Caco-2 (cell line): ENCODE data around the gene HRK. TPM values are rescaled to one million over a fixed set of nuclear protein-coding genes. Genes with fewer than 3 reads are reported as not detected.

Experiments used
- BruUV-seq: library from RNA; stranded (reverse); fragments of 400-500 nt; replicated peaks from 2 replicates; lab custom pipeline; 2021; lab: Mats Ljungman, UMichigan
- CTCF ChIA-PET: fragments of 300-600 bp; sonication (Branson Sonifier 250); formaldehyde crosslinking; loops from one replicate; lab custom pipeline; 2022; ENCODE audit warnings: antibody characterized with exemption; lab: Charles Lee
- POLR2A ChIA-PET: fragments of 300-600 bp; sonication (Branson Sonifier 250); formaldehyde crosslinking; loops from one replicate; lab custom pipeline; 2022; ENCODE audit warnings: antibody characterized with exemption; lab: Charles Lee
- DNase-seq, 2 experiments: peaks; one replicate each; pipeline versions ENCODE4 v3.0.0 to v3.0.0-alpha.2; 2020 to 2022
- H3K27me3 ChIP-seq: replicated peaks from 2 replicates; pipeline ENCODE4 v1.6.0; 2011; ENCODE audit warnings: low read length; ENCODE audit not compliant: control insufficient read depth, insufficient read depth
- H3K36me3 ChIP-seq: 2 replicates; pipeline ENCODE4 v1.5.1; 2011; ENCODE audit warnings: low read length; ENCODE audit not compliant: control insufficient read depth, insufficient read depth
- H3K4me1 ChIP-seq: fragments of 250-450 bp; sonication (Bioruptor Pico); 2 replicates; pipeline ENCODE4 v1.5.1; 2020; ENCODE audit warnings: mild to moderate bottlenecking
- H3K4me3 ChIP-seq: 2 replicates; pipeline ENCODE4 v1.5.1; 2011; ENCODE audit warnings: low read depth, mild to moderate bottlenecking, control low read depth, low read length
- H3K9me3 ChIP-seq: fragments of 250-450 bp; sonication (Bioruptor Pico); 2 replicates; pipeline ENCODE4 v1.5.1; 2020; ENCODE audit warnings: mild to moderate bottlenecking, moderate library complexity
- H3K27ac Mint-ChIP-seq: one replicate; pipeline ENCODE4 v1.8.0; 2022; ENCODE audit warnings: mixed read lengths; ENCODE audit not compliant: unreplicated experiment
- H3K27me3 Mint-ChIP-seq: one replicate; pipeline ENCODE4 v1.8.0; 2022; ENCODE audit warnings: mixed read lengths; ENCODE audit not compliant: insufficient read depth, unreplicated experiment
- H3K36me3 Mint-ChIP-seq: one replicate; pipeline ENCODE4 v1.8.0; 2022; ENCODE audit warnings: mild to moderate bottlenecking, mixed read lengths; ENCODE audit not compliant: insufficient read depth, unreplicated experiment
- H3K4me1 Mint-ChIP-seq: one replicate; pipeline ENCODE4 v1.8.0; 2022; ENCODE audit warnings: low read depth, mixed read lengths; ENCODE audit not compliant: unreplicated experiment
- H3K4me3 Mint-ChIP-seq: one replicate; pipeline ENCODE4 v1.8.0; 2022; ENCODE audit warnings: mild to moderate bottlenecking, moderate library complexity, mixed read lengths; ENCODE audit not compliant: unreplicated experiment
- H3K9me3 Mint-ChIP-seq: one replicate; pipeline ENCODE4 v1.8.0; 2022; ENCODE audit warnings: mixed read lengths; ENCODE audit not compliant: unreplicated experiment
- CTCF ChIP-seq, 2 experiments: fragments of 200-600 bp in 1 of 2; IDR thresholded peaks; 1 replicate in 1 of 2; 2 replicates in 1 of 2; pipeline versions ENCODE4 v1.5.1 to v1.8.0; 2011 to 2022; ENCODE audit warnings: antibody characterized with exemption in 1 of 2, control low read depth in 1 of 2, inconsistent platforms in 1 of 2, low read depth in 1 of 2, low read length in 1 of 2, mild to moderate bottlenecking in 1 of 2, moderate library complexity in 1 of 2; ENCODE audit not compliant: insufficient read depth in 1 of 2, severe bottlenecking in 1 of 2, unreplicated experiment in 1 of 2
- intact Hi-C: fragments of 100-400 bp; cut with micrococcal nuclease; formaldehyde crosslinking; loops from one replicate; pipeline ENCODE4 v1.10.0; 2022; ENCODE audit not compliant: unreplicated experiment
- total RNA-seq: library from RNA; stranded (reverse); gene quantifications from 2 replicates; pipeline ENCODE4 v1.2.3, GENCODE V29; 2022

The HRK gene
- total RNA-seq, 1 experiment from 2014 or later: 0.61 TPM

GRCh38 chr12:116887244-116887643, 6.0 kb upstream of the HRK start:
- Mint-ChIP-seq H3K9me3 (no peaks in the 10 kb centered on the region), H3K4me1 (no peaks in the 10 kb centered on the region), H3K27ac (no peak overlapping the region), H3K27me3 (peaks cover 11% of the 10 kb centered on the region), H3K36me3 (no peaks in the 10 kb centered on the region), H3K4me3 (no peak overlapping the region)
- no TSS peak for BruUV-seq
- Histone ChIP-seq H3K4me3 (no peak overlapping the region), H3K4me1 (no peaks in the 10 kb centered on the region), H3K36me3 (no peaks in the 10 kb centered on the region), H3K9me3 (no peaks in the 10 kb centered on the region), H3K27me3 (peaks cover 2% of the 10 kb centered on the region; the same call in 1 of the 2 replicates)
- TF ChIP-seq CTCF (IDR thresholded peaks at IDR 0.05; ENCODE audit: insufficient read depth in 1 of 2, low read depth in 1 of 2, low read length in 1 of 2, severe bottlenecking in 1 of 2, unreplicated experiment in 1 of 2): no peak
- CTCF ChIA-PET: no interaction called here
- DNase-seq: no peak
- intact Hi-C loops: loop anchor here (10.0 kb wide), 1 partner anchor 182 kb away; no protein-coding TSS in a partner anchor
- POLR2A ChIA-PET: no interaction called here

DNA sequence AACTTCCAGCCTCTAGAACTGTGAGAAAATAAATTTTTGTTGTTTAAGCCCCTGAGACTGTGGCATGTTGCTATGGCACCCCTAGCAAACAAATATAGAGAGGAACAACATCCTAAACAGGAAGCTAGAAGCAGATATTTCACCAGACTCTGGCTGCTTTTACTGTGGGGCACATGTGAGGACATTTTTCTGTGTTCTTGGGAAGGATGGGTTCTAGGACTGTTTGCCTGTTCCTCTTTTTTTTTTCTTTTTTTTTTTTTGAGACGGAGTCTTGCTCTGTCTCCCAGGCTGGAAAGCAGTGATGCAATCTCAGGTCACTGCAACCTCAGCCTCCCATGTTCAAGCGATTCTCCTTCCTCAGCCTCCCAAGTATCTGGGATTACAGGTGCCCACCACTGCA, 4.2 kb upstream of the HRK start:
- Mint-ChIP-seq H3K4me1 (peaks cover 4% of the 10 kb centered on the region), H3K27ac (no peak overlapping the region), H3K9me3 (no peaks in the 10 kb centered on the region), H3K4me3 (no peak overlapping the region), H3K27me3 (peaks cover 16% of the 10 kb centered on the region), H3K36me3 (no peaks in the 10 kb centered on the region)
- H3K27me3 ChIP-seq: peaks cover 6% of the 10 kb centered on the region
- H3K4me1 ChIP-seq: peaks cover 7% of the 10 kb centered on the region; the same call in 1 of the 2 replicates
- BruUV-seq: no TSS peak
- H3K9me3 ChIP-seq: no peaks in the 10 kb centered on the region
- H3K4me3 ChIP-seq: no peak overlapping the region
- H3K36me3 ChIP-seq: no peaks in the 10 kb centered on the region
- DNase-seq: no peak
- intact Hi-C loops: loop anchor here (10.0 kb wide), 1 partner anchor 181 kb away; no protein-coding TSS in a partner anchor
- CTCF ChIA-PET: interaction anchor here (0.7 kb wide), 1 partner anchor 26 kb away, joined by 3 read pairs; no protein-coding TSS in a partner anchor
- TF ChIP-seq CTCF (IDR thresholded peaks at IDR 0.05; ENCODE audit: insufficient read depth in 1 of 2, low read depth in 1 of 2, low read length in 1 of 2, severe bottlenecking in 1 of 2, unreplicated experiment in 1 of 2): no peak
- POLR2A ChIA-PET: no interaction called here

GRCh38 chr12:116884871-116885270, 3.6 kb upstream of the HRK start:
- H3K4me3 ChIP-seq: no peak overlapping the region
- no peak for TF ChIP-seq CTCF (IDR thresholded peaks at IDR 0.05; ENCODE audit: insufficient read depth in 1 of 2, low read depth in 1 of 2, low read length in 1 of 2, severe bottlenecking in 1 of 2, unreplicated experiment in 1 of 2)
- no peaks in the 10 kb centered on the region for H3K36me3 ChIP-seq
- Mint-ChIP-seq H3K9me3 (no peaks in the 10 kb centered on the region), H3K4me1 (peaks cover 10% of the 10 kb centered on the region), H3K4me3 (no peak overlapping the region), H3K27me3 (peaks cover 22% of the 10 kb centered on the region), H3K36me3 (no peaks in the 10 kb centered on the region), H3K27ac (no peak overlapping the region)
- CTCF ChIA-PET: interaction anchor here (0.7 kb wide), 1 partner anchor 25 kb away, joined by 3 read pairs; no protein-coding TSS in a partner anchor
- POLR2A ChIA-PET: no interaction called here
- intact Hi-C loops: loop anchor here (10.0 kb wide), 1 partner anchor 180 kb away; no protein-coding TSS in a partner anchor
- H3K4me1 ChIP-seq: peaks cover 9% of the 10 kb centered on the region; the same call in 1 of the 2 replicates
- no peaks in the 10 kb centered on the region for H3K9me3 ChIP-seq
- H3K27me3 ChIP-seq: peaks cover 6% of the 10 kb centered on the region
- BruUV-seq: no TSS peak
- no peak for DNase-seq
